ENCODE data around the gene PKN3. TPM values are rescaled to one million over a fixed set of nuclear protein-coding genes. Genes with fewer than 3 reads are reported as not detected.

Gene PKN3
- total and polyA plus RNA-seq, 5 donors: 4.7 to 8.7 (median 7.3) TPM

GRCh38 chr9:128750926-128751595 lies 48.8 kb downstream of the PKN3 start:
- intact Hi-C loops (cut with DNase I): no loop called here
- ATAC-seq (no peak), DNase-seq (no peak)
- Histone ChIP-seq H3K9me3 (ENCODE audit: control insufficient read depth, low read length) (no peaks in the 10 kb centered on the region), H3K4me1 (ENCODE audit: control insufficient read depth, insufficient read depth, low read length) (no peaks in the 10 kb centered on the region), H3K27ac (ENCODE audit: low read length) (no peak overlapping the region), H3K27me3 (ENCODE audit: control insufficient read depth, insufficient read depth) (no peaks in the 10 kb centered on the region), H3K4me3 (ENCODE audit: low read length) (no peak overlapping the region)
- WGBS: 90% methylated on average over 22 of the region's 22 CpGs

GRCh38 chr9:128753627-128754026 lies 51.3 kb downstream of the PKN3 start:
- no peaks in the 10 kb centered on the region for H3K4me1 ChIP-seq (ENCODE audit: control insufficient read depth, insufficient read depth, low read length)
- intact Hi-C loops (cut with DNase I): no loop called here
- 95% methylated on average over 16 of the region's 16 CpGs for WGBS
- no peak overlapping the region for H3K4me3 ChIP-seq (ENCODE audit: low read length)
- ATAC-seq: peak in 1 of 2 donors; percentile 26
- H3K9me3 ChIP-seq (ENCODE audit: control insufficient read depth, low read length): no peaks in the 10 kb centered on the region
- H3K27me3 ChIP-seq (ENCODE audit: control insufficient read depth, insufficient read depth): no peaks in the 10 kb centered on the region
- DNase-seq: no peak
- no peak overlapping the region for H3K27ac ChIP-seq (ENCODE audit: low read length)

- DNase-seq (no peak), ATAC-seq (no peak)
- intact Hi-C loops (cut with DNase I): no loop called here
- WGBS: 86% methylated on average over 6 of the region's 6 CpGs
- H3K27me3 ChIP-seq (ENCODE audit: control insufficient read depth, insufficient read depth): no peaks in the 10 kb centered on the region
- H3K9me3 ChIP-seq (ENCODE audit: control insufficient read depth, low read length): no peaks in the 10 kb centered on the region
- no peak overlapping the region for H3K4me3 ChIP-seq (ENCODE audit: low read length)
- H3K27ac ChIP-seq (ENCODE audit: low read length): no peak overlapping the region
- H3K4me1 ChIP-seq (ENCODE audit: control insufficient read depth, insufficient read depth, low read length): no peaks in the 10 kb centered on the region
These were observed 55.3 kb downstream of the PKN3 start for GRCh38 chr9:128757602-128758001.

GRCh38 chr9:128762671-128763449 lies 60.6 kb downstream of the PKN3 start:
- Histone ChIP-seq H3K9me3 (ENCODE audit: control insufficient read depth, low read length) (no peaks in the 10 kb centered on the region), H3K27ac (ENCODE audit: low read length) (no peak overlapping the region), H3K4me3 (ENCODE audit: low read length) (no peak overlapping the region), H3K4me1 (ENCODE audit: control insufficient read depth, insufficient read depth, low read length) (no peaks in the 10 kb centered on the region), H3K27me3 (ENCODE audit: control insufficient read depth, insufficient read depth) (no peaks in the 10 kb centered on the region)
- no peak for DNase-seq
- intact Hi-C loops (cut with DNase I): no loop called here
- 81% methylated on average over 9 of the region's 9 CpGs for WGBS
- no peak for ATAC-seq

- WGBS: 81% methylated on average over 6 of the region's 6 CpGs
These were observed 62.1 kb downstream of the PKN3 start for GRCh38 chr9:128764361-128764760.

GRCh38 chr9:128765499-128765898 lies 63.2 kb downstream of the PKN3 start:
- 78% methylated on average over 3 of the region's 3 CpGs for WGBS
- H3K4me1 ChIP-seq (ENCODE audit: control insufficient read depth, insufficient read depth, low read length): no peaks in the 10 kb centered on the region
- DNase-seq (no peak), ATAC-seq (no peak)
- no peak overlapping the region for H3K4me3 ChIP-seq (ENCODE audit: low read length)
- no peak overlapping the region for H3K27ac ChIP-seq (ENCODE audit: low read length)
- no peaks in the 10 kb centered on the region for H3K27me3 ChIP-seq (ENCODE audit: control insufficient read depth, insufficient read depth)
- no peaks in the 10 kb centered on the region for H3K9me3 ChIP-seq (ENCODE audit: control insufficient read depth, low read length)
- intact Hi-C loops (cut with DNase I): no loop called here

More at GRCh38 chr9:128764361-128764760, 62.1 kb downstream of the PKN3 start:
- intact Hi-C loops (cut with DNase I): no loop called here
- no peaks in the 10 kb centered on the region for H3K9me3 ChIP-seq (ENCODE audit: control insufficient read depth, low read length)
- no peaks in the 10 kb centered on the region for H3K4me1 ChIP-seq (ENCODE audit: control insufficient read depth, insufficient read depth, low read length)
- H3K27me3 ChIP-seq (ENCODE audit: control insufficient read depth, insufficient read depth): no peaks in the 10 kb centered on the region
- ATAC-seq: no peak
- no peak for DNase-seq
- H3K27ac ChIP-seq (ENCODE audit: low read length): no peak overlapping the region
- no peak overlapping the region for H3K4me3 ChIP-seq (ENCODE audit: low read length)

GRCh38 chr9:128768606-128769005 lies 66.3 kb downstream of the PKN3 start:
- DNase-seq: no peak
- intact Hi-C loops (cut with DNase I): no loop called here
- Histone ChIP-seq H3K9me3 (ENCODE audit: control insufficient read depth, low read length) (no peaks in the 10 kb centered on the region), H3K27ac (ENCODE audit: low read length) (no peak overlapping the region), H3K27me3 (ENCODE audit: control insufficient read depth, insufficient read depth) (no peaks in the 10 kb centered on the region), H3K4me1 (ENCODE audit: control insufficient read depth, insufficient read depth, low read length) (no peaks in the 10 kb centered on the region), H3K4me3 (ENCODE audit: low read length) (no peak overlapping the region)
- WGBS: 77% methylated on average over 6 of the region's 6 CpGs
- no peak for ATAC-seq

Other genes with a start within 250 kb of the PKN3 start
- 10 to 100 TPM; 13.8 to 15.4 (median 14.4) TPM for gene ODF2, start 246.5 kb upstream of the PKN3 start, total RNA-seq
- gene ODF2, start 246.5 kb upstream of the PKN3 start, polyA plus RNA-seq: 9.6 TPM
- gene GLE1, start 197.8 kb upstream of the PKN3 start, total RNA-seq: 10 to 100 TPM; 15.7 to 19.3 (median 17.9) TPM
- 10.6 TPM for gene GLE1, start 197.8 kb upstream of the PKN3 start, polyA plus RNA-seq
- gene SPTAN1, start 149.9 kb upstream of the PKN3 start, total RNA-seq: 100 to 1,000 TPM; 269 to 312 (median 282) TPM
- gene SPTAN1, start 149.9 kb upstream of the PKN3 start, polyA plus RNA-seq: 154 TPM
- gene DYNC2I2, start 45.7 kb upstream of the PKN3 start, total RNA-seq: 10 to 100 TPM; 13.5 to 25.6 (median 18.5) TPM
- gene DYNC2I2, start 45.7 kb upstream of the PKN3 start, polyA plus RNA-seq: 30.2 TPM
- gene SET, start 13.3 kb upstream of the PKN3 start, total RNA-seq: 100 to 1,000 TPM; 180 to 210 (median 191) TPM
- 86.1 TPM for gene SET, start 13.3 kb upstream of the PKN3 start, polyA plus RNA-seq
- gene ZDHHC12, start 21.6 kb downstream of the PKN3 start, total RNA-seq: 10 to 100 TPM in 1 of 4 donors, 1 to 10 TPM in 3; 8.3 to 11.5 (median 9.4) TPM
- 13.1 TPM for gene ZDHHC12, start 21.6 kb downstream of the PKN3 start, polyA plus RNA-seq
- 10 to 100 TPM; 40.6 to 56.8 (median 47.2) TPM for gene ZER1, start 69.4 kb downstream of the PKN3 start, total RNA-seq
- 34.7 TPM for gene ZER1, start 69.4 kb downstream of the PKN3 start, polyA plus RNA-seq
- 10 to 100 TPM; 15.8 to 20.8 (median 19.3) TPM for gene TBC1D13, start 84.8 kb downstream of the PKN3 start, total RNA-seq
- gene TBC1D13, start 84.8 kb downstream of the PKN3 start, polyA plus RNA-seq: 12.5 TPM
- gene ENDOG, start 116.0 kb downstream of the PKN3 start, total RNA-seq: 10 to 100 TPM; 42.9 to 70.5 (median 56.6) TPM
- 64.5 TPM for gene ENDOG, start 116.0 kb downstream of the PKN3 start, polyA plus RNA-seq
- gene SPOUT1, start 127.3 kb downstream of the PKN3 start, total RNA-seq: 10 to 100 TPM; 13.4 to 22.1 (median 17.2) TPM
- 11.9 TPM for gene SPOUT1, start 127.3 kb downstream of the PKN3 start, polyA plus RNA-seq
- gene KYAT1, start 179.4 kb downstream of the PKN3 start, total RNA-seq: 10 to 100 TPM; 10.1 to 18.0 (median 14.0) TPM
- gene KYAT1, start 179.4 kb downstream of the PKN3 start, polyA plus RNA-seq: 14.7 TPM
- 10 to 100 TPM; 22.5 to 49.8 (median 26.3) TPM for gene LRRC8A, start 179.6 kb downstream of the PKN3 start, total RNA-seq
- gene LRRC8A, start 179.6 kb downstream of the PKN3 start, polyA plus RNA-seq: 28.3 TPM
- 10 to 100 TPM; 30.4 to 64.4 (median 38.0) TPM for gene PHYHD1, start 218.5 kb downstream of the PKN3 start, total RNA-seq
- 57.8 TPM for gene PHYHD1, start 218.5 kb downstream of the PKN3 start, polyA plus RNA-seq
- 10 to 100 TPM; 10.0 to 11.8 (median 11.2) TPM for gene DOLK, start 245.1 kb downstream of the PKN3 start, total RNA-seq
- gene DOLK, start 245.1 kb downstream of the PKN3 start, polyA plus RNA-seq: 9.6 TPM
- 10 to 100 TPM; 16.1 to 24.6 (median 17.8) TPM for gene NUP188, start 245.2 kb downstream of the PKN3 start, total RNA-seq
- gene NUP188, start 245.2 kb downstream of the PKN3 start, polyA plus RNA-seq: 9.8 TPM